Measurements from ENCODE around the gene RPS19.

- TF ChIP-seq, protein P1, sequence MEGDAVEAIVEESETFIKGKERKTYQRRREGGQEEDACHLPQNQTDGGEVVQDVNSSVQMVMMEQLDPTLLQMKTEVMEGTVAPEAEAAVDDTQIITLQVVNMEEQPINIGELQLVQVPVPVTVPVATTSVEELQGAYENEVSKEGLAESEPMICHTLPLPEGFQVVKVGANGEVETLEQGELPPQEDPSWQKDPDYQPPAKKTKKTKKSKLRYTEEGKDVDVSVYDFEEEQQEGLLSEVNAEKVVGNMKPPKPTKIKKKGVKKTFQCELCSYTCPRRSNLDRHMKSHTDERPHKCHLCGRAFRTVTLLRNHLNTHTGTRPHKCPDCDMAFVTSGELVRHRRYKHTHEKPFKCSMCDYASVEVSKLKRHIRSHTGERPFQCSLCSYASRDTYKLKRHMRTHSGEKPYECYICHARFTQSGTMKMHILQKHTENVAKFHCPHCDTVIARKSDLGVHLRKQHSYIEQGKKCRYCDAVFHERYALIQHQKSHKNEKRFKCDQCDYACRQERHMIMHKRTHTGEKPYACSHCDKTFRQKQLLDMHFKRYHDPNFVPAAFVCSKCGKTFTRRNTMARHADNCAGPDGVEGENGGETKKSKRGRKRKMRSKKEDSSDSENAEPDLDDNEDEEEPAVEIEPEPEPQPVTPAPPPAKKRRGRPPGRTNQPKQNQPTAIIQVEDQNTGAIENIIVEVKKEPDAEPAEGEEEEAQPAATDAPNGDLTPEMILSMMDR (IDR thresholded peaks at IDR 0.05; ENCODE audit: low read length): no peak
- no peak for TF ChIP-seq EZH2 (IDR thresholded peaks at IDR 0.05; ENCODE audit: borderline replicate concordance, low read length)
Observed at GRCh38 chr19:41908724-41909464, 48.8 kb downstream of the RPS19 start.
